K562 (cell line): ENCODE measurements around the gene EIF2AK3. TPM values are rescaled to one million over a fixed set of nuclear protein-coding genes. Genes with fewer than 3 reads are reported as not detected.

Experiments used
- ATAC-seq: fragments of 200-7000 bp; cut with Tn5 transposase; 3 replicates; pipeline ENCODE4 v1.9.1; 2020; ENCODE audit warnings: moderate library complexity
- BruUV-seq: library from RNA; stranded (reverse); fragments of 400-500 nt; replicated peaks from 2 replicates; lab custom pipeline; 2021; lab: Mats Ljungman, UMichigan
- CTCF ChIA-PET: fragments of 300-600 bp; formaldehyde crosslinking; extraction: SDS; loops from one replicate; lab custom pipeline; 2021; ENCODE audit warnings: low intra/inter-chr PET ratio; lab: Yijun Ruan, JAX
- POLR2A ChIA-PET: fragments of 300-600, 350-650 bp; sonication (Branson Sonifier 250); formaldehyde crosslinking; extraction: SDS; loops from one replicate; lab custom pipeline; 2021; ENCODE audit warnings: antibody characterized with exemption, inconsistent platforms; lab: Yijun Ruan, JAX
- DNase-seq, 4 experiments: peaks; one replicate each; pipeline versions ENCODE4 v3.0.0 to v3.0.0-alpha.2; 2011 to 2018; ENCODE audit warnings: low spot score in 3 of 4, mixed read lengths in 3 of 4; ENCODE audit errors: extremely low read depth in 1 of 4
- FAIRE-seq: peaks from 2 replicates; lab custom pipeline; 2011; peaks lifted over from hg19 to GRCh38; lab: Jason Lieb, UNC
- H2AFZ ChIP-seq: 2 replicates; pipeline ENCODE4 v1.6.0; 2011; ENCODE audit warnings: low read depth, low read length, control low read depth, inconsistent platforms
- H3K27ac ChIP-seq: fragments of 200-600 bp; 3 replicates; pipeline ENCODE4 v1.8.0; 2011; ENCODE audit warnings: low read depth, mild to moderate bottlenecking, control low read depth, inconsistent platforms, low read length, moderate library complexity, mixed read lengths; ENCODE audit errors: extremely low read depth
- H3K27me3 ChIP-seq, 2 experiments: fragments of 300-600 bp in 1 of 2; 2 replicates in 1 of 2; 3 replicates in 1 of 2; pipeline versions ENCODE4 v1.6.0 to v1.8.0; 2011; ENCODE audit warnings: inconsistent platforms in 2 of 2, low read length in 2 of 2, mild to moderate bottlenecking in 1 of 2, mixed read lengths in 1 of 2, moderate library complexity in 1 of 2; ENCODE audit not compliant: control insufficient read depth in 2 of 2, insufficient read depth in 2 of 2
- H3K36me3 ChIP-seq: fragments of 300-600 bp; 3 replicates; pipeline ENCODE4 v1.8.0; 2011; ENCODE audit warnings: mild to moderate bottlenecking, low read length, inconsistent platforms; ENCODE audit not compliant: control insufficient read depth, insufficient read depth
- H3K4me1 ChIP-seq, 2 experiments: fragments of 200-600 bp in 1 of 2; replicated peaks in 1 of 2; 2 replicates in 1 of 2; 3 replicates in 1 of 2; pipeline versions ENCODE4 v1.5.1 to v1.8.0; 2011; ENCODE audit warnings: inconsistent platforms in 2 of 2, low read length in 2 of 2, mild to moderate bottlenecking in 1 of 2, mixed read lengths in 1 of 2, moderate library complexity in 1 of 2; ENCODE audit not compliant: control insufficient read depth in 2 of 2, insufficient read depth in 2 of 2
- H3K4me2 ChIP-seq: 2 replicates; pipeline ENCODE4 v1.6.1; 2011; ENCODE audit warnings: low read length, control low read depth, inconsistent platforms, mixed read lengths; ENCODE audit not compliant: insufficient read depth
- H3K4me3 ChIP-seq: fragments of 200-600 bp; sonication (generic), shearing (Covaris generic); 2 replicates; pipeline ENCODE4 v1.5.1; 2016; ENCODE audit warnings: control low read depth, inconsistent platforms
- H3K79me2 ChIP-seq: fragments of 200-600 bp; 3 replicates; pipeline ENCODE4 v1.8.0; 2011; ENCODE audit warnings: low read length, inconsistent platforms; ENCODE audit not compliant: control insufficient read depth, insufficient read depth
- H3K9ac ChIP-seq, 2 experiments: 2 replicates each; pipeline versions ENCODE4 v1.6.0 to v1.6.1; 2011; ENCODE audit warnings: low read depth in 2 of 2, low read length in 2 of 2, control low read depth in 1 of 2, inconsistent platforms in 1 of 2, mild to moderate bottlenecking in 1 of 2, mixed read lengths in 1 of 2; ENCODE audit not compliant: insufficient read depth in 1 of 2
- H3K9me1 ChIP-seq: one replicate; pipeline ENCODE4 v1.6.0; 2011; ENCODE audit warnings: inconsistent platforms, mild to moderate bottlenecking, low read length, moderate library complexity; ENCODE audit not compliant: control insufficient read depth, insufficient read depth
- H3K9me3 ChIP-seq: replicated peaks from 2 replicates; pipeline ENCODE4 v1.5.1; 2011; ENCODE audit warnings: low read depth, low read length, inconsistent platforms; ENCODE audit not compliant: control insufficient read depth, insufficient read depth
- H4K20me1 ChIP-seq: replicated peaks from 2 replicates; pipeline ENCODE4 v1.6.1; 2011; ENCODE audit warnings: low read length, inconsistent platforms, mixed read lengths; ENCODE audit not compliant: control insufficient read depth, insufficient read depth
- ATF1 ChIP-seq, 2 experiments: fragments of 450-650 bp in 1 of 2; IDR thresholded peaks; 2 replicates each; pipeline ENCODE4 v1.6.1; 2016; ENCODE audit warnings: missing compliant biosample characterization in 1 of 2, missing genetic modification characterization in 1 of 2
- ATF7 ChIP-seq: fragments of 450-650 bp; IDR thresholded peaks from 2 replicates; pipeline ENCODE4 v1.7.1; 2014; ENCODE audit warnings: mild to moderate bottlenecking, moderate library complexity
- BACH1 ChIP-seq: fragments of 200-800 bp; sonication (Bioruptor generic); IDR thresholded peaks from 2 replicates; pipeline ENCODE4 v1.6.1; 2016; ENCODE audit warnings: missing genetic modification characterization, missing compliant biosample characterization
- BMI1 ChIP-seq: fragments of 150-350 bp; IDR thresholded peaks from 2 replicates; pipeline ENCODE4 v1.6.1; 2014; ENCODE audit warnings: low read length
- CEBPB ChIP-seq: fragments of 450-650 bp; IDR thresholded peaks from 2 replicates; pipeline ENCODE4 v1.6.1; 2016; ENCODE audit warnings: missing genetic modification characterization, missing compliant biosample characterization
- CEBPG ChIP-seq, 3 experiments: fragments of 200-800 bp in 1 of 3; sonication (Bioruptor generic) in 1 of 3; sonication (generic) in 1 of 3; formaldehyde crosslinking in 1 of 3; IDR thresholded peaks in 2 of 3; conservative IDR thresholded peaks in 1 of 3; 2 replicates each; pipeline versions ENCODE4 v1.6.1 to v1.8.0; 2016 to 2022; ENCODE audit warnings: missing compliant biosample characterization in 2 of 3, missing genetic modification characterization in 2 of 3, mild to moderate bottlenecking in 1 of 3, missing genetic modification reagents in 1 of 3
- JUN ChIP-seq, 2 experiments: sonication (generic) in 1 of 2; formaldehyde crosslinking in 1 of 2; IDR thresholded peaks; 2 replicates each; pipeline versions ENCODE4 v1.6.1 to v1.8.0; 2012 to 2022; ENCODE audit warnings: borderline replicate concordance in 2 of 2, mild to moderate bottlenecking in 2 of 2, improper control_type of control experiment in 1 of 2, low read depth in 1 of 2, low read length in 1 of 2, missing genetic modification reagents in 1 of 2
- JUND ChIP-seq, 2 experiments: IDR thresholded peaks; 2 replicates in 1 of 2; 3 replicates in 1 of 2; pipeline ENCODE4 v1.6.1; 2011; ENCODE audit warnings: borderline replicate concordance in 2 of 2, low read depth in 2 of 2, low read length in 2 of 2, improper control_type of control experiment in 1 of 2, missing biosample characterization in 1 of 2, missing genetic modification characterization in 1 of 2, missing genetic modification reagents in 1 of 2
- MYBL2 ChIP-seq, 2 experiments: fragments of 450-650 bp in 1 of 2; sonication (generic) in 1 of 2; formaldehyde crosslinking in 1 of 2; IDR thresholded peaks; 2 replicates each; pipeline versions ENCODE4 v1.6.1 to v1.8.1; 2017 to 2022; ENCODE audit warnings: borderline replicate concordance in 1 of 2, inconsistent platforms in 1 of 2, low read depth in 1 of 2, mild to moderate bottlenecking in 1 of 2, missing genetic modification reagents in 1 of 2, moderate library complexity in 1 of 2
- PHF21A ChIP-seq: fragments of 450-650 bp; IDR thresholded peaks from 2 replicates; pipeline ENCODE4 v1.6.1; 2017; ENCODE audit warnings: low read depth, borderline replicate concordance
- SREBF2 ChIP-seq: sonication (generic); formaldehyde crosslinking; IDR thresholded peaks from 2 replicates; pipeline ENCODE4 v1.4.0; 2020; ENCODE audit warnings: mild to moderate bottlenecking, missing genetic modification reagents
- TRIM24 ChIP-seq, 2 experiments: fragments of 450-650 bp; IDR thresholded peaks; 2 replicates each; pipeline ENCODE4 v1.6.1; 2016
- ZNF184 ChIP-seq: sonication (generic); formaldehyde crosslinking; IDR thresholded peaks from 2 replicates; pipeline ENCODE4 v1.5.0; 2020; ENCODE audit warnings: missing genetic modification reagents
- WGBS: fragments of 100-300 bp; shearing (Covaris generic); methylation state at CpG from one replicate; pipeline ENCODE4 v1.1.6; 2016; ENCODE audit warnings: low coverage, mixed read lengths; ENCODE audit not compliant: insufficient coverage; ENCODE audit errors: missing lambda C conversion rate; 5-methylcytosine and 5-hydroxymethylcytosine counted together
- in situ Hi-C: fragments of 300-500 bp; cut with MboI; formaldehyde crosslinking; loops from 4 replicates; pipeline ENCODE4 v1.15.0; 2018; ENCODE audit warnings: inconsistent platforms, mixed read lengths
- intact Hi-C: fragments of 100-400 bp; cut with micrococcal nuclease; formaldehyde crosslinking; loops from 2 replicates; pipeline ENCODE4 v1.14.2; 2022
- polyA plus RNA-seq, 8 experiments: library from polyadenylated mRNA; depleted of rRNA in 4 of 8; stranded (reverse) in 5 of 8; unstranded in 3 of 8; fragments of >200 nt; fragmentation: Nextera tagmentation in 2 of 8; fragmentation: Illumina TruSeq in 1 of 8; extraction: Ambion mirVana in 2 of 8; extraction: Trizol in 1 of 8; gene quantifications; 2 replicates each; pipeline versions ENCODE4 v1.2.1 to v1.2.3, GENCODE V29; 2011 to 2014; ENCODE audit warnings: inconsistent platforms in 1 of 8, missing spikeins in 1 of 8
- total RNA-seq, 7 experiments: library from RNA; depleted of rRNA in 6 of 7; stranded (reverse); fragments of >200 nt in 6 of 7; fragmentation: Illumina TruSeq in 2 of 7; extraction: Trizol in 2 of 7; gene quantifications; 2 replicates each; pipeline versions ENCODE4 v1.2.1 to v1.2.3, GENCODE V29; 2011 to 2021; ENCODE audit warnings: low replicate concordance in 1 of 7
- TF ChIP-seq, protein P1 (sequence below): fragments of 250-450 bp; sonication (Bioruptor Pico); IDR thresholded peaks from 2 replicates; pipeline ENCODE4 v1.4.0; 2020; ENCODE audit warnings: borderline replicate concordance
- TF ChIP-seq, protein P2 (sequence below), 3 experiments: fragments of 200-800 bp in 1 of 3; sonication (Bioruptor generic) in 1 of 3; sonication (generic) in 1 of 3; formaldehyde crosslinking in 1 of 3; IDR thresholded peaks; 2 replicates each; pipeline versions ENCODE4 v1.6.1 to v1.8.0; 2016 to 2022; ENCODE audit warnings: mild to moderate bottlenecking in 2 of 3, missing compliant biosample characterization in 2 of 3, missing genetic modification characterization in 2 of 3, missing genetic modification reagents in 1 of 3
- TF ChIP-seq, protein P3 (sequence below), 2 experiments: fragments of 450-650 bp in 1 of 2; sonication (generic) in 1 of 2; formaldehyde crosslinking in 1 of 2; IDR thresholded peaks in 1 of 2; conservative IDR thresholded peaks in 1 of 2; 2 replicates each; pipeline versions ENCODE4 v1.6.1 to v1.8.1; 2016 to 2023; ENCODE audit warnings: mild to moderate bottlenecking in 2 of 2, moderate library complexity in 2 of 2, inconsistent platforms in 1 of 2, missing genetic modification reagents in 1 of 2

EIF2AK3 gene
- total and polyA plus RNA-seq, 9 of the 15 experiments (the other 6 are each of a cell fraction or from before 2014, with no cell fraction given), result 1.7 to 11.6 (median 7.4) TPM

DNA sequence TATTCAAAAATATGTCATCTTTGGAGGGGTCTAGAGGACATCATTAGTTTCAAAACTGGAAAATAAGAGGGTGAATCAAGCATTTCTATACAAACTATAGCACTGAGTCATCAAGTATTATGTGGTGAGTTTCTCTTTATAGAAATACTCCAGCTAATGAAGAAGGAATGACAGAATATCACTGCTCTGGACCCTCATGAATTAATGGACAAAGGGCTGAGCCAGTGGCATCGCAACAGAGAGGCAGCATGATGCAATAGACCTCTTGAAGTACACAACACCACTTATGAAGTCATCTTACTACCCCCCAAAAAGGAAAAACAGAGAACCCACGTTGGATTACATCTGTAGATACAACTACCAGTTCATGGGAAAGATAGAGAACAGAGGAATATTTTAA is 27.4 kb upstream of the EIF2AK3 start:
- Histone ChIP-seq H3K4me3 (no peak overlapping the region), H3K9me3 (no peaks in the 10 kb centered on the region), H3K9ac (no peak overlapping the region), H3K4me2 (no peak overlapping the region), H3K9me1 (no peaks in the 10 kb centered on the region), H3K79me2 (no peaks in the 10 kb centered on the region), H2AFZ (peak overlapping the region; percentile 19; the same call in 1 of the 2 replicates), H4K20me1 (no peaks in the 10 kb centered on the region), H3K36me3 (no peaks in the 10 kb centered on the region), H3K27ac (no peak overlapping the region), H3K27me3 (no peaks in the 10 kb centered on the region), H3K4me1 (peaks cover 3 to 23% of the 10 kb centered on the region in 2 experiments; a peak in 3 of 5 replicates)
- intact Hi-C loops (no loop called here), in situ Hi-C loops (no loop called here)
- 19% methylated on average over 2 of the region's 2 CpGs for WGBS
- CTCF ChIA-PET, result no interaction called here
- POLR2A ChIA-PET, result interaction anchor here (1.2 to 1.4 kb wide), 2 partner anchors 9 kb away, joined by 3 to 4 read pairs; no protein-coding TSS in a partner anchor
- DNase-seq (no peak), FAIRE-seq (no peak), ATAC-seq (no peak)
- no TSS peak for BruUV-seq
- TF ChIP-seq ZNF184 (CRISPR knock-in tag), result no peak
- peak; percentile 60; the same call in 1 of the 2 replicates for TF ChIP-seq CEBPB (tag)
- peak; percentile 18; the same call in 1 of the 2 replicates for TF ChIP-seq JUND (IDR thresholded peaks at IDR 0.05; ENCODE audit: borderline replicate concordance, low read depth, low read length)
- no peak for TF ChIP-seq JUND (tag; IDR thresholded peaks at IDR 0.05; ENCODE audit: borderline replicate concordance, low read depth, low read length)
- TF ChIP-seq, protein P1, sequence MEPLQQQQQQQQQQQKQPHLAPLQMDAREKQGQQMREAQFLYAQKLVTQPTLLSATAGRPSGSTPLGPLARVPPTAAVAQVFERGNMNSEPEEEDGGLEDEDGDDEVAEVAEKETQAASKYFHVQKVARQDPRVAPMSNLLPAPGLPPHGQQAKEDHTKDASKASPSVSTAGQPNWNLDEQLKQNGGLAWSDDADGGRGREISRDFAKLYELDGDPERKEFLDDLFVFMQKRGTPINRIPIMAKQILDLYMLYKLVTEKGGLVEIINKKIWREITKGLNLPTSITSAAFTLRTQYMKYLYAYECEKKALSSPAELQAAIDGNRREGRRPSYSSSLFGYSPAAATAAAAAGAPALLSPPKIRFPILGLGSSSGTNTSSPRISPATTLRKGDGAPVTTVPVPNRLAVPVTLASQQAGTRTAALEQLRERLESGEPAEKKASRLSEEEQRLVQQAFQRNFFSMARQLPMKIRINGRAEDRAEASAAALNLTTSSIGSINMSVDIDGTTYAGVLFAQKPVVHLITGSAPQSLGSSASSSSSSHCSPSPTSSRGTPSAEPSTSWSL (CRISPR knock-in tag), result no peak
- TF ChIP-seq PHF21A, result no peak
- TF ChIP-seq ATF7, result 0 out of 2 replicates have a peak, but pooled peaks have one; percentile 31
- TF ChIP-seq, protein P2, sequence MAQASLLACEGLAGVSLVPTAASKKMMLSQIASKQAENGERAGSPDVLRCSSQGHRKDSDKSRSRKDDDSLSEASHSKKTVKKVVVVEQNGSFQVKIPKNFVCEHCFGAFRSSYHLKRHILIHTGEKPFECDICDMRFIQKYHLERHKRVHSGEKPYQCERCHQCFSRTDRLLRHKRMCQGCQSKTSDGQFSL (CRISPR knock-in tag; IDR thresholded peaks at IDR 0.05), result no peak
- TF ChIP-seq, protein P2 (tag; IDR thresholded peaks at IDR 0.05), result no peak
- TF ChIP-seq, protein P3, sequence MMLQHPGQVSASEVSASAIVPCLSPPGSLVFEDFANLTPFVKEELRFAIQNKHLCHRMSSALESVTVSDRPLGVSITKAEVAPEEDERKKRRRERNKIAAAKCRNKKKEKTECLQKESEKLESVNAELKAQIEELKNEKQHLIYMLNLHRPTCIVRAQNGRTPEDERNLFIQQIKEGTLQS (IDR thresholded peaks at IDR 0.05), result peak; percentile 80
- TF ChIP-seq, protein P3 (CRISPR knock-in tag; conservative IDR thresholded peaks at IDR 0.05), result no peak
- no peak for TF ChIP-seq MYBL2 (IDR thresholded peaks at IDR 0.05; ENCODE audit: low read depth)
- TF ChIP-seq MYBL2 (CRISPR knock-in tag; IDR thresholded peaks at IDR 0.05; ENCODE audit: borderline replicate concordance), result no peak
- peak; percentile 83 to 85 for TF ChIP-seq TRIM24 (IDR thresholded peaks at IDR 0.05)
- no peak for TF ChIP-seq ATF1 (CRISPR knock-in tag; IDR thresholded peaks at IDR 0.05)
- no peak for TF ChIP-seq ATF1 (tag; IDR thresholded peaks at IDR 0.05)
- peak; percentile 43; the same call in 1 of the 2 replicates for TF ChIP-seq CEBPG (CRISPR knock-in tag; IDR thresholded peaks at IDR 0.05)
- TF ChIP-seq CEBPG (tag; conservative IDR thresholded peaks at IDR 0.05 in 1 of 2, IDR thresholded peaks at IDR 0.05 in 1 of 2), result peak; percentile 59 to 81; a peak in 3 of 4 replicates
- no peak for TF ChIP-seq BMI1
- TF ChIP-seq JUN (IDR thresholded peaks at IDR 0.05; ENCODE audit: borderline replicate concordance, low read depth, low read length), result 0 out of 2 replicates have a peak, but pooled peaks have one; percentile 12
- no peak for TF ChIP-seq JUN (CRISPR knock-in tag; IDR thresholded peaks at IDR 0.05; ENCODE audit: borderline replicate concordance)
- TF ChIP-seq BACH1 (tag), result no peak
- no peak for TF ChIP-seq SREBF2 (CRISPR knock-in tag)
